Measurements from ENCODE around the gene SPTBN1.

SPTBN1 gene

DNA sequence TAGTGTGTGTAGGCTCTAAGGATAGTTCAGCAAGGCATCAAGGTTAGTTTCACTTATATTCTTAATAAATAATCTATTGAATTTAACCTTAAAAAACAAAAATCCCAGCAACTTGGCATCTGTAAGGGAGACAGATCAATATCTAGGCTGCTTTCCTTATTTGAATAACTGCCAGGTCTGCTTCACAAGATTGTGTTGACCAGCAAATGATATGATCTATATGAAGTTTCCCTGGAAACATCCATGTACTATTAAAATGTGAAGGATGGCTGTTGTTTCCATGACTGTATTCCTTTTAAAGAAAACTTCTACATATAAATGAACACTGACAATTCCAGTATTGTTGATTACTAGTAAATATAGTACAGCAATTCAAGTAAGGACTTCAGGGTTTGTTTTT lies 109.4 kb downstream of the SPTBN1 start:
- no peak overlapping the region for H2BK5ac ChIP-seq (ENCODE audit: low read depth, low read length, poor library complexity)
- H2BK12ac ChIP-seq (ENCODE audit: low read length) = no peak overlapping the region
- peaks cover 9% of the 10 kb centered on the region for H3K79me2 ChIP-seq (ENCODE audit: control insufficient read depth, insufficient read depth, low read length, poor library complexity)
- H3K27me3 ChIP-seq (ENCODE audit: insufficient read depth, low read length) = no peaks in the 10 kb centered on the region
- H4K8ac ChIP-seq (ENCODE audit: low read depth, low read length) = no peak overlapping the region
- H3K4ac ChIP-seq (ENCODE audit: low read depth, low read length) = no peak overlapping the region
- no peak overlapping the region for H2AK5ac ChIP-seq (ENCODE audit: low read length)
- no peak overlapping the region for H3K23ac ChIP-seq (ENCODE audit: low read length)
- no peak overlapping the region for H4K91ac ChIP-seq (ENCODE audit: low read depth, low read length)
- H4K12ac ChIP-seq (ENCODE audit: low read depth, low read length) = no peak overlapping the region
- no peak overlapping the region for H3K4me2 ChIP-seq (ENCODE audit: low read length)
- no peak overlapping the region for H3K9ac ChIP-seq (ENCODE audit: low read length)
- no peak overlapping the region for H3K14ac ChIP-seq (ENCODE audit: low read length)
- H2BK120ac ChIP-seq (ENCODE audit: insufficient read depth, low read length, poor library complexity) = no peak overlapping the region
- H3K36me3 ChIP-seq (ENCODE audit: control insufficient read depth in 1 of 2, insufficient read depth in 2 of 2, low read length in 2 of 2) = no peaks in the 10 kb centered on the region
- H3K4me1 ChIP-seq (ENCODE audit: control insufficient read depth in 1 of 2, insufficient read depth in 2 of 2, low read length in 2 of 2) = peaks cover 0 to 2% of the 10 kb centered on the region in 2 experiments
- H2AFZ ChIP-seq (ENCODE audit: insufficient read depth, low read length, poor library complexity) = no peak overlapping the region
- H3K4me3 ChIP-seq (ENCODE audit: low read depth, low read length) = no peak overlapping the region
- H3K9me3 ChIP-seq (ENCODE audit: insufficient read depth, low read depth, low read length) = no peaks in the 10 kb centered on the region
- DNase-seq = no peak
- no peak overlapping the region for H3K18ac ChIP-seq (ENCODE audit: low read length)
- no peaks in the 10 kb centered on the region for H3K79me1 ChIP-seq (ENCODE audit: low read length)
- no peak overlapping the region for H3K27ac ChIP-seq (ENCODE audit: low read depth, low read length)

DNA sequence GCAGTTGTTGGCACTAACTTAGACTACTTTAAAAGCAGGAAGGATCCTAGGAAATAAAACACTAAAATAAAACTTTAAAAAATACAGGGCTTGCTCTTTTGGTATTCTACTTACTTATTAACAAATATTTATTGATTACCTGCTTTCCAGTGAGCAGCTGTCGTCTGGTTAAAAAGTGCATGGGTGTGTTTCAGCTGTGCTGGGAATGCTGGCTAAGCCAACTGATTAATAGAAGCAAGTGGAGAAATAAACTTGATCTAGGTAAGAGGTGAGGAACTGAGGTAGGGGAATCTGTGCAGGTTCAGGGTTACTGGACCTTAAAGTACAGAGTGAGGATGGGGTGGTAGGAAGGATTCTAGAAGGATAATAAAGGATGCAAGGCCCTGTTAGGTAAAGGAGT lies 110.8 kb downstream of the SPTBN1 start:
- Histone ChIP-seq H4K12ac (ENCODE audit: low read depth, low read length) (no peak overlapping the region), H2AK5ac (ENCODE audit: low read length) (no peak overlapping the region), H2BK5ac (ENCODE audit: low read depth, low read length, poor library complexity) (no peak overlapping the region), H3K79me1 (ENCODE audit: low read length) (no peaks in the 10 kb centered on the region), H3K79me2 (ENCODE audit: control insufficient read depth, insufficient read depth, low read length, poor library complexity) (peaks cover 6% of the 10 kb centered on the region), H3K23ac (ENCODE audit: low read length) (no peak overlapping the region), H3K36me3 (ENCODE audit: control insufficient read depth in 1 of 2, insufficient read depth in 2 of 2, low read length in 2 of 2) (no peaks in the 10 kb centered on the region), H3K4me1 (ENCODE audit: control insufficient read depth in 1 of 2, insufficient read depth in 2 of 2, low read length in 2 of 2) (peaks cover 0 to 2% of the 10 kb centered on the region in 2 experiments), H3K4me3 (ENCODE audit: low read depth, low read length) (no peak overlapping the region), H2AFZ (ENCODE audit: insufficient read depth, low read length, poor library complexity) (no peak overlapping the region), H2BK12ac (ENCODE audit: low read length) (no peak overlapping the region), H3K27me3 (ENCODE audit: insufficient read depth, low read length) (no peaks in the 10 kb centered on the region), H3K18ac (ENCODE audit: low read length) (no peak overlapping the region), H3K14ac (ENCODE audit: low read length) (no peak overlapping the region), H3K4ac (ENCODE audit: low read depth, low read length) (peak overlapping the region; percentile 82), H3K27ac (ENCODE audit: low read depth, low read length) (no peak overlapping the region), H3K9me3 (ENCODE audit: insufficient read depth, low read depth, low read length) (no peaks in the 10 kb centered on the region), H3K4me2 (ENCODE audit: low read length) (no peak overlapping the region), H2BK120ac (ENCODE audit: insufficient read depth, low read length, poor library complexity) (no peak overlapping the region), H4K91ac (ENCODE audit: low read depth, low read length) (no peak overlapping the region), H4K8ac (ENCODE audit: low read depth, low read length) (no peak overlapping the region), H3K9ac (ENCODE audit: low read length) (no peak overlapping the region)
- no CpG with 5 or more reads among the region's 1 CpG for WGBS (ENCODE audit: extremely low coverage, insufficient coverage, insufficient read length)
- no peak for DNase-seq

GRCh38 chr2:54568876-54569321 lies 112.8 kb downstream of the SPTBN1 start:
- Histone ChIP-seq H3K4ac (ENCODE audit: low read depth, low read length) (no peak overlapping the region), H3K79me2 (ENCODE audit: control insufficient read depth, insufficient read depth, low read length, poor library complexity) (peaks cover 3% of the 10 kb centered on the region), H3K14ac (ENCODE audit: low read length) (no peak overlapping the region), H3K36me3 (ENCODE audit: control insufficient read depth in 1 of 2, insufficient read depth in 2 of 2, low read length in 2 of 2) (no peaks in the 10 kb centered on the region), H2BK5ac (ENCODE audit: low read depth, low read length, poor library complexity) (no peak overlapping the region), H3K4me2 (ENCODE audit: low read length) (no peak overlapping the region), H4K12ac (ENCODE audit: low read depth, low read length) (no peak overlapping the region), H3K4me3 (ENCODE audit: low read depth, low read length) (no peak overlapping the region), H3K27me3 (ENCODE audit: insufficient read depth, low read length) (no peaks in the 10 kb centered on the region), H2BK120ac (ENCODE audit: insufficient read depth, low read length, poor library complexity) (no peak overlapping the region), H3K18ac (ENCODE audit: low read length) (no peak overlapping the region), H2AK5ac (ENCODE audit: low read length) (no peak overlapping the region), H2AFZ (ENCODE audit: insufficient read depth, low read length, poor library complexity) (no peak overlapping the region), H3K79me1 (ENCODE audit: low read length) (peaks cover 1% of the 10 kb centered on the region), H4K91ac (ENCODE audit: low read depth, low read length) (no peak overlapping the region), H3K9ac (ENCODE audit: low read length) (no peak overlapping the region), H4K8ac (ENCODE audit: low read depth, low read length) (no peak overlapping the region), H3K4me1 (ENCODE audit: control insufficient read depth in 1 of 2, insufficient read depth in 2 of 2, low read length in 2 of 2) (peaks cover 7 to 13% of the 10 kb centered on the region in 2 experiments), H3K23ac (ENCODE audit: low read length) (no peak overlapping the region), H2BK12ac (ENCODE audit: low read length) (no peak overlapping the region), H3K9me3 (ENCODE audit: insufficient read depth, low read depth, low read length) (no peaks in the 10 kb centered on the region), H3K27ac (ENCODE audit: low read depth, low read length) (no peak overlapping the region)
- peak in 1 of 2 donors; percentile 19 for DNase-seq
- no CpG with 5 or more reads among the region's 5 CpGs for WGBS (ENCODE audit: extremely low coverage, insufficient coverage, insufficient read length)

- H4K91ac ChIP-seq (ENCODE audit: low read depth, low read length) = no peak overlapping the region
- peaks cover 12 to 22% of the 10 kb centered on the region in 2 experiments for H3K4me1 ChIP-seq (ENCODE audit: control insufficient read depth in 1 of 2, insufficient read depth in 2 of 2, low read length in 2 of 2)
- no peak overlapping the region for H2BK12ac ChIP-seq (ENCODE audit: low read length)
- no peak overlapping the region for H4K8ac ChIP-seq (ENCODE audit: low read depth, low read length)
- no peak overlapping the region for H3K4me2 ChIP-seq (ENCODE audit: low read length)
- no peak overlapping the region for H2AK5ac ChIP-seq (ENCODE audit: low read length)
- DNase-seq = no peak
- H3K27me3 ChIP-seq (ENCODE audit: insufficient read depth, low read length) = no peaks in the 10 kb centered on the region
- no peak overlapping the region for H4K12ac ChIP-seq (ENCODE audit: low read depth, low read length)
- peak overlapping the region; percentile 61 for H3K4ac ChIP-seq (ENCODE audit: low read depth, low read length)
- H2BK5ac ChIP-seq (ENCODE audit: low read depth, low read length, poor library complexity) = no peak overlapping the region
- no CpG with 5 or more reads among the region's 3 CpGs for WGBS (ENCODE audit: extremely low coverage, insufficient coverage, insufficient read length)
- peak overlapping the region; percentile 37 for H3K18ac ChIP-seq (ENCODE audit: low read length)
- H3K9ac ChIP-seq (ENCODE audit: low read length) = no peak overlapping the region
- H3K14ac ChIP-seq (ENCODE audit: low read length) = no peak overlapping the region
- H2BK120ac ChIP-seq (ENCODE audit: insufficient read depth, low read length, poor library complexity) = no peak overlapping the region
- no peaks in the 10 kb centered on the region for H3K79me2 ChIP-seq (ENCODE audit: control insufficient read depth, insufficient read depth, low read length, poor library complexity)
- H3K79me1 ChIP-seq (ENCODE audit: low read length) = peaks cover 1% of the 10 kb centered on the region
- no peak overlapping the region for H3K4me3 ChIP-seq (ENCODE audit: low read depth, low read length)
- H3K23ac ChIP-seq (ENCODE audit: low read length) = no peak overlapping the region
- no peak overlapping the region for H3K27ac ChIP-seq (ENCODE audit: low read depth, low read length)
- H3K9me3 ChIP-seq (ENCODE audit: insufficient read depth, low read depth, low read length) = no peaks in the 10 kb centered on the region
- H3K36me3 ChIP-seq (ENCODE audit: control insufficient read depth in 1 of 2, insufficient read depth in 2 of 2, low read length in 2 of 2) = no peaks in the 10 kb centered on the region
- H2AFZ ChIP-seq (ENCODE audit: insufficient read depth, low read length, poor library complexity) = no peak overlapping the region
These were observed 113.7 kb downstream of the SPTBN1 start for GRCh38 chr2:54569745-54570301.
